ENCODE results near the gene TLL1. TPM values are rescaled to one million over a fixed set of nuclear protein-coding genes. Genes with fewer than 3 reads are reported as not detected.

Gene TLL1
- total RNA-seq, 1 donor from 2014 or later: 7.9 TPM

DNA sequence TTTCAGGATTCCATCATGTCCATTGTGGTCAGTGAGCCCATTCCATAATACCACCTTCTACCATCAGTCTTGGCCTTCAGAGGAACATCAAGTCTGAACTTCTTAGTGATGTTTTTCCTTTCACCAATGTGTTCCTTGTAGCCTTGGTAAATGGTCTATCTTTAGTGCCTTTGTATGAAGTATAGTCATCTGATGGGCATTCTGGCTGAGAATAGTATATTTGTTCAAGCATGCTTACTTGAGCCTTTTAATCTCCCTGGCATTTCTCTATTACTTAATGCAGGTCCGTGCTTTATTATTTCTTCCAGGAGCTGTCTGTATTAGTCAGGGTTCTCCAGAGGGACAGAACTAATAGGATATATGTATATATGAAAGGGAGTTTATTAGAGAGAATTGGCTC lies 99.7 kb downstream of the TLL1 start:
- DNase-seq (ENCODE audit: extremely low spot score in 2 of 2): no peak
- no peaks in the 10 kb centered on the region for H3K36me3 ChIP-seq
- H3K27ac ChIP-seq: no peak overlapping the region
- intact Hi-C loops (cut with DNase I): no loop called here
- no peaks in the 10 kb centered on the region for H3K27me3 ChIP-seq
- TF ChIP-seq POLR2A (IDR thresholded peaks at IDR 0.05) (no peak), CTCF (IDR thresholded peaks at IDR 0.05) (no peak)
- H3K4me1 ChIP-seq: no peaks in the 10 kb centered on the region
- H3K9me3 ChIP-seq: no peaks in the 10 kb centered on the region
- no peak overlapping the region for H3K4me3 ChIP-seq

DNA sequence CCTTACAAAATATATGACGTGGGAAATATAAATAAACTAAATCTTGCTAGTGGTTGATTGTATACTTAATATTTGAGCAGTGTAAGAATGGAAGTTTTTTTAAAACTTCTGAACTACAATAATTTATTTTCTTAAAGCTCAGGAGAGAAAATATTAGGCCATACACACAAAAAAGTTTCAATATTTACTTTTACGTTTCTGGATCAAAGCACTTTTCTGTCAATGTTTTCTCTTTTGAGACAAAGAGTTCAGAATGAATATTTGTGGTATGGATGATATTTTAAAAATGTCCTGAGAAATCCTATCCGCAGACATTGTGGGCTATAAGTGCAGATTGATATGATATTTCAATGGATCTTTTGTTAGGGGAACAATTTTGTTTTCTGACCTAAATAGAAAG lies 109.9 kb downstream of the TLL1 start:
- Histone ChIP-seq H3K9me3 (no peaks in the 10 kb centered on the region), H3K4me1 (no peaks in the 10 kb centered on the region), H3K27ac (no peak overlapping the region), H3K4me3 (no peak overlapping the region), H3K36me3 (no peaks in the 10 kb centered on the region), H3K27me3 (no peaks in the 10 kb centered on the region)
- intact Hi-C loops (cut with DNase I): no loop called here
- DNase-seq (ENCODE audit: extremely low spot score in 2 of 2): no peak
- no peak for TF ChIP-seq POLR2AphosphoS5 (IDR thresholded peaks at IDR 0.05; ENCODE audit: insufficient read depth in 1 of 2, low read depth in 1 of 2)
- no peak for TF ChIP-seq POLR2A (IDR thresholded peaks at IDR 0.05)
- no peak for TF ChIP-seq CTCF (IDR thresholded peaks at IDR 0.05)

- no peaks in the 10 kb centered on the region for H3K4me1 ChIP-seq
- no peak for DNase-seq (ENCODE audit: extremely low spot score in 2 of 2)
- H3K27ac ChIP-seq: no peak overlapping the region
- H3K36me3 ChIP-seq: no peaks in the 10 kb centered on the region
- H3K27me3 ChIP-seq: no peaks in the 10 kb centered on the region
- H3K4me3 ChIP-seq: no peak overlapping the region
- intact Hi-C loops (cut with DNase I): no loop called here
- H3K9me3 ChIP-seq: no peaks in the 10 kb centered on the region
- no peak for TF ChIP-seq CTCF (IDR thresholded peaks at IDR 0.05)
- no peak for TF ChIP-seq POLR2A (IDR thresholded peaks at IDR 0.05)
- no peak for TF ChIP-seq POLR2AphosphoS5 (IDR thresholded peaks at IDR 0.05; ENCODE audit: insufficient read depth in 1 of 2, low read depth in 1 of 2)
These were observed 114.1 kb downstream of the TLL1 start for GRCh38 chr4:165986956-165987698.

DNA sequence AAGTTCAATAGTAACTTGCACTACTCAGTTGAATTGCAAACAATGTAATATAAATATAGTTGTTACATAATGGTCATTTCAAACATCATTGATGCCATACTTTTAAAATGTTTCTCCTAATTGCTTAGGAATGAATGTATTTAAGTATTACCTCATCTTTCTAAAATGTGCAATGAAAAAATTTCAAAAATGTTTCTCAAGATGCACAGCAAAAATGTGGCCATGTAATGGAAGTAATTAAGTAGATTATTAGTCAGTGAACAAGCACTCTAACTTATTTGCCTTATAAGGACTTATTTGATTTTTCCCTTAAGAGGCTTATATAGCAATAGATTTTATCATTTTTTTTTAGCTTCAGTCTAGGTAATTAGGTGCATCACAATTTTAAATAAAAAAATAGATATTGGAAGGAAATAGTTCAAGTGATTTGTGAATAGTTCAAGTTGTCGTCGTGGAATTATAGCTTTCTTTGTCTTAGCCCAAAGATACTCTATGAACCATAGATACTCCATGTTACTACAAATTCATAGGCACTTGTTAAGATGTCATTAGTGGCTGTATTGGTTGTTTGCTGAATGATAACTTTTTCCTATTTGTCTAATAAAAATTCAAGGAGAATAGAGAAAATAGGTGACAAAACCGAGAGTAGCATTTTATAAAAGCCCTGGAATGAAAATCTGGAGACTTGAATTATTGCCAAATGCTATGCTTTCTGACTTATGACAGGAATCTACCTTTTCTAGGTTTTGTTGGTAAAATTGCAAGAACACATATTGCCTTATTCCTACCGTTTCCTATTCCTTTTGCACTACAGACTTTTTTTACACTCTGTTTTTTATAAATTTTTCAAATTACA lies 118.5 kb downstream of the TLL1 start:
- Histone ChIP-seq H3K4me1 (no peaks in the 10 kb centered on the region), H3K27ac (no peak overlapping the region), H3K36me3 (no peaks in the 10 kb centered on the region), H3K4me3 (no peak overlapping the region), H3K9me3 (no peaks in the 10 kb centered on the region), H3K27me3 (no peaks in the 10 kb centered on the region)
- TF ChIP-seq POLR2A (IDR thresholded peaks at IDR 0.05): no peak
- TF ChIP-seq POLR2AphosphoS5 (IDR thresholded peaks at IDR 0.05; ENCODE audit: insufficient read depth in 1 of 2, low read depth in 1 of 2): no peak
- no peak for TF ChIP-seq CTCF (IDR thresholded peaks at IDR 0.05)
- no peak for DNase-seq (ENCODE audit: extremely low spot score in 2 of 2)
- intact Hi-C loops (cut with DNase I): no loop called here

DNA sequence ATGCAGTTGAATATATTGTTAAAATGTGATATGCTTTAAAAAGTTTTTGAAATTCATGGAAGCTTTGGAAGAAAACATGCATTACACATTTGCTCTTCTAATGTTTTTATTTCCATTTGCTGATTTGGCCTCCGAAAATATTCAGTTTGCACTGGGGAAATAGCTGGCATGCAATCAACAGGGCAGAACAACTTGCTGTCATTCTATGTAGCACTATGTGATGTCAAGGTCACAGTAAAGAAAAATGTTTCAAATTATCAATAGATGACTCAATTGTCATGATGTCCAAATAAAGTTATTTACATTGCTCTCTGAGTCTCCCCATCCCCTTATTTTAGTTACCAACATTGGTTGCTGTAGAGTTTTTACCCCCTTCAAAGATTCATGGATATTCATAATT lies 119.2 kb downstream of the TLL1 start:
- no peak overlapping the region for H3K4me3 ChIP-seq
- intact Hi-C loops (cut with DNase I): no loop called here
- TF ChIP-seq POLR2AphosphoS5 (IDR thresholded peaks at IDR 0.05; ENCODE audit: insufficient read depth in 1 of 2, low read depth in 1 of 2): no peak
- no peak for TF ChIP-seq POLR2A (IDR thresholded peaks at IDR 0.05)
- no peak overlapping the region for H3K27ac ChIP-seq
- H3K4me1 ChIP-seq: no peaks in the 10 kb centered on the region
- H3K27me3 ChIP-seq: no peaks in the 10 kb centered on the region
- no peaks in the 10 kb centered on the region for H3K36me3 ChIP-seq
- no peaks in the 10 kb centered on the region for H3K9me3 ChIP-seq
- no peak for DNase-seq (ENCODE audit: extremely low spot score in 2 of 2)

Data from vagina (tissue), 2 donors.